HG03135 (cell line): ENCODE measurements around the gene CASS4.

ENCODE experiments used
- ATAC-seq: cut with Tn5 transposase; IDR thresholded peaks from one replicate; pipeline ENCODE4 v1.9.1; 2021; ENCODE audit warnings: mild to moderate bottlenecking, moderate library complexity; ENCODE audit not compliant: unreplicated experiment

CASS4 gene

DNA sequence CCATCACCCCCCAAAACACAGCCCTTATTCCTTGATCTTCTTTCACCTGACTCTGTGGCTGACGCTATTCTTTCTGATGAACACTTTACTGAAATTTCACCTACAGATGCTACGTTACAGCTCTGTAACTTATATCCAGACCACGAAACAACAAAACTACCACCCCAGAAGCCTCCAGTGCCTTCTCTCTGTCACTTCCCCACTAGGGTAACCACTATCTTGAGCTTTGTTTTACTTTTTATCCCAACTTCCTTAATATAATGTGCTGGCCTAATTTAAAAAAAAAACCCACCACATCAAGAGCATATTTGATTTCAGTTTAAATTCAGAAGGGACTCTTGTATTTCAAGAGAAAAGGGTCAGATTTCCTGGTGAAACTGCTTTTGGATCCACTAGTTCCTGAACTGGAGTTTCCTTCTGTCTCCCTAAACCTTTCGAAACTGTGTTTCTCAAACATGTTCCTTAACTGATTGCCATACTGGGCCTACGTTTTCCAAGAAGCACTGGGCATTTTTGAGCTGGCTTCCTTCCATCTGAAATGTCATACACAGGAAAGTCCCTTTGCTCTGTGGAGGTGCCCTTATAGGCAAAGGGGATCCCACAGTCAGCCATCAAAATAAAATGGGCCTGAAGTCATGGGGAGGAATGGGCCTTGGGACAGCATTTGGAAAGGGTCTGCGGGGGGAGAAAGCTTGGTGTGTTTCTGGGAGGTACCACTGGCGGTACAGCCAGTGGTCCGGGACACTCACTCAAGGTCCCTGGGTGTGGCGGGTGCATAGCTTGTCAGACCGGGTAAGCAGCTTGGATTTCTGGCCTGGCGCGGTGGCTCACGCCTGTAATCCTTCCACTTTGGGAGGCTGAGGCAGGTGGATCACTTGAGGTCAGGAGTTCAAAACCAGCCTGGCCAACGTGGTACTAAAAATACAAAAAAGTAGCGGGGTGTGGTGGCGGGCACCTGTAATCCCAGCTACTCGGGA, 30.6 kb downstream of the CASS4 start:
- no peak for ATAC-seq

DNA sequence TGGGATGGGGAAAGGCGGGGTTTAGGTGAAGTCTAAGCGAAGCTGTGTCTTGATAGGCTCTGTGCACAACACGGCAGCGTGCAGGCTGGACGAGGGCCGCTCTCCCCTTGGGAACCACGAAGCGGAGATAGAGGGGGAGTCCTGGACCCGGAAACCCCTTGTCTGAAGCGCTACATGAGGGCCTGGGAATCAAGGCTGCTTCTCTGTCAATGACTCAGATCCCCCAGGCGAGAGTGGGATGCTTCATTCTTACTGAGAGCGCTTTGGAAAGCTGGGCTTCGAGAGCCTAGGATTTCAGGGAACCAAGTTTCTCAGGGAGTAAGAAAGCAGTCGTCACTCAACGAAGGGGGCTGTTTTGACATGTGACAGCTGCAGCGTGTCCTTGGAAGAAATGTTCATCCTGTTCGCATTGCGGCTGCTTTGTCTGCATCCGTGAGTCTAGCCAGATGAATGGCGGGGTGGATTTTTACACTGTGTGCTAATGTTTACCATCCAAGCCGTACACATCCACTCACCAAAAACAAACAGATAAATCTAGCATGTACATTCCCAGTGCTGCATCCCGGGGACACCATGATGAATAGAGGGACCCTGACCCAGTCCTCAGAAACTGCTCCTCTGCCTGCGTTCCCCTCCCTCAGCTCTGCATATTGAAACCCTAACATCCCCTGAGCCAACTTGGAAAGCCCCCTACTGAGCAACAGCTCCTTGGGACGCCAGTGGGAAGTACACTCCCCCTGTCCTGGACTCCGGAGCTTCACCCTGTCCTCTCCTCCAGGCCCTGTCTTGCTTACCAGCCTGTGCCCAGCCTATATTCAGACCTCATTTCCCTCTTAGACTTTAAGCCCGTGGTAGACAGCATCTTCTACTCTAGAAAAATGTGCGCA, 31.8 kb downstream of the CASS4 start:
- ATAC-seq, result no peak

DNA sequence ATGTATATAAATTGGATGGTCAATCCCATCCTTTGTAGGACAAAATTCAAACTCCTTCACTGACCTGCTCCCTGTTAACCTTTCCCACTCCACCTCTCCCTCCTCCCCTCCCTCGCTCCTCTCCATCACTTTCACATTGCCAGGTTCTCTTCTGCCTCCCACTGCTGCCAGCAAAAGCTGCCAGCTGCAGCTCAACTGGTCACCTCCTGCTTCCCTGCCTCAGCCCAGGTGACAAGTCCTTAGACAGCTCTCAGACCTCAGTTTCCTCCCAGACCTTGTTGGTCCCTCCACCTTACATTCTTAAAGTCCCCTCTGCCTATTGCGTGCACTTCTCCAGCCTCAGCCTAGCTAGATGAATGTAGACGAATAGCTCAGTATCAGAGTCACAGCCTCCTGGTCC, 33.1 kb downstream of the CASS4 start:
- no peak for ATAC-seq

DNA sequence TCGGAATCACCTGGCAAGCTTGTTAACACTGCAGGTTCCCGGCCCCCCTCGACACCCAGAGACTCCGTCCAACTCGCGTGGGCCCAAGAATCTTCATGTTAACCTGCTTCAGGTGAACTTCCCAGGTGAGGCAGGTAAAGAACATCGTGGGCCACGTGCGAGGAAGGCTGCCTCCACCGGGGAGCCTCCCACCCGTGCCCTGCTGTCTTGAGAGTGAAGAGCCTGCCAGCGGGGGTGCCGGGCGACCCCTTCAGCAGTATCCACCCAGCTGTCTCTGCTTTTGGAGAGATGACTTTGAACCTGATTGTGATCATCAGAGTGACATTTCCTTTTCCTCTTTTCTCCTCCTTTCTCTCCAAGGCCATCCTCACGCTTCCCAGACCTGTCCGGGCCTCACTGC, 33.5 kb downstream of the CASS4 start:
- ATAC-seq, result no peak

DNA sequence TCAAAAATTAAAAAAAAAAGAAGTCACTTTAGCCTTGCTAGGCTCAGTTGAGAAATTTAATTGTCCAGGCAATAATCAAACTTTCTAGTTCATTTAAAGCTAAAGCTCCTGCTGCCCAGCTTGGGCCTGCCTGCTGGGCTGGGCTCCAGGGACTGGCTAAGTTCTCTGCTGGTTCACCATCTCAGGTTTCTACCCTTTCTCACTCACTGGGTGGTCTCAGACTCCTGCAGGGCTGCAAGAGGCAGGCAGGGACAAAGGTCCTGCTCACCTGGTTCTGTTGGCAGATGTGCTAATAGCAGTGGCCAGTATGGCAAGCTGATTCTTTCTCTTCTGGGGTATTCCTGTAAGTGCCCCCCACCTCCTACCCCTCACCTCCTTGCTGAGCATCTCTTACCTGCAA, 35.2 kb downstream of the CASS4 start:
- ATAC-seq, result no peak

DNA sequence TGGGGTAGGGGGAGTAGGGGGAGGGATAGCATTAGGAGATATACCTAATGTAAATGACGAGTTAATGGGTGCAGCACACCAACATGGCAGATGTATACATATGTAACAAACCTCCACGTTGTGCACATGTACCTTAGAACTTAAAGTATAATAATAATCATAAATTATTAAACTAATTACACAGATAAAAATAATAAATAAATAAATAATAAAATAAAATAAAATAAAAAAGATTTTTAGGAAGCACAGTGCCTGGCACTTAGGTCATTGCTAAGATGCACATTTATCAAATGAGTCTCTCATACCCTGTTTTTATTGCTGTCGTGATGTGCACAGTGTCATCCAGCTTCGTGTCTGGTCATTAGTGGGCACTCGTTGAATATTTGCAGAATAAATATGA, 37.4 kb downstream of the CASS4 start:
- ATAC-seq, result no peak

DNA sequence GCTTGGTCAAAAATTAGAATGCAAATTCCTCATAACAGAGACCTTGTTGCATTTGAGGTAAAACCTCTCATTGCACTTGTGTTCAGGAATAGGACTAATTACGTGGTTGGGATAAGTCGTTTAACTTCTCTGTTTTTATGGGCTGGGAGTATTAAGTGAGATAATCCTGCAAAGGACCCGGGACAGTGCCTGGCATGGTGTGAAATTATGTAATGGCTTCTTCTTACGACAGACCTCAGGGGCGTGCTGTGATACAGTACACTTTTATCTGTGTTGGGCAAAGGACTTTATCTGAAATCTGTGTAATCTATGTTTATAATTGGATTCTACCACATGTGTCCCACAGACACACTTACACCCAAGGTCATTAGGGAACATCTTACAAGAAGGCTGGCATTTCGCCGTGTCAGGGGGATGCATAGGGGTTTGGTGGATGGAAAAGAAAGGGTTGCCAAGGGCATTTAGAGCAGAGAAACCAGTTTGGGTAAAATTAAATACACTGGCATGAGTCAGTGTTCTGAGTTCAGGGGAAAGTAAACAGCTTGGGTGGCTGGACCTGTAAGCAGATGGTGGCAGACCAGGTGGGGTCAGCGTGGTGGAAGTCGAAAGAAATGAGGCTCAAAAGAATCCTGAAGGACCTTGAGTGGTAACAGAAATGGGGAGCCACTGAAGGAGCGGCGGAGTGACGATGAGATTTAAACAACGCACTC, 39.2 kb downstream of the CASS4 start:
- ATAC-seq, result no peak

DNA sequence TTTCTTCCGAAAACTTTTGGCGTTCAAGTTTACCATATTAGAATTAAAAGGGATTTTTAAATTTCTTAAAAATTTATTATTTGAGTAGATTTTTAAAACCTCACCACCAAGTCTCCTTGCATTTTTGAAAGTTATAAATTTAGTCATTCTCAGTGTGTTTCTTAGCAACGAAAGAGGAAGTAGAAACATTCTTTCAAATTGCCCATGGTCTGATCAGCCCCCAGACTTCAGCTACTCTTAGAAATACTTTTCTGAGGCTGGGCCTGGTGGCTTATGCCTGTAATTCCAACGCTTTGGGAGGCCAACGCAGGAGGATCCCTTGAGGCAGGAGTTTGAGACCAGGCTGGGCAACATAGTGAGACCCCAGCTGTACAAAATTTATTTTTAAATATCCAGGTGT, 41.3 kb downstream of the CASS4 start:
- peak; percentile 83 for ATAC-seq

DNA sequence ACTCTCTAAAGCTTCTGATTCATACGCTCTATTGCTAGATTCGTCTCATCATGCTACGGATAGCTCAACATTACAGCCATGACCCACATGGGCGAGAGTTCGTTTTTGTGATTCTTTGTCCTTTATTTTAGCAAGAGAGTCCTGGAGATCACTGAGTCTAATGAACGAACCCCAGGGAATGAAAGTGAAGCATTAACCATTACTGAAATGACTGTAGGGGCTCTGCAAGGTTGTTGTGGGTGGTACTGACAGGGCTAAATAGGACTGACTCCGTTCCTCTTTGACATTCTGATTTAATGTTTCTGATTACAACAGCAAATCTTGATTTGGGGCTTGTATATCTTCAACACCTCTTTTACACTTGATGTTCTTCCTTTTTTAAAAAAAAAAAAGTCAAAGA, 42.7 kb downstream of the CASS4 start:
- ATAC-seq, result peak; percentile 60

- no peak for ATAC-seq
Measured at GRCh38 chr20:56458206-56458821, 46.3 kb downstream of the CASS4 start.

DNA sequence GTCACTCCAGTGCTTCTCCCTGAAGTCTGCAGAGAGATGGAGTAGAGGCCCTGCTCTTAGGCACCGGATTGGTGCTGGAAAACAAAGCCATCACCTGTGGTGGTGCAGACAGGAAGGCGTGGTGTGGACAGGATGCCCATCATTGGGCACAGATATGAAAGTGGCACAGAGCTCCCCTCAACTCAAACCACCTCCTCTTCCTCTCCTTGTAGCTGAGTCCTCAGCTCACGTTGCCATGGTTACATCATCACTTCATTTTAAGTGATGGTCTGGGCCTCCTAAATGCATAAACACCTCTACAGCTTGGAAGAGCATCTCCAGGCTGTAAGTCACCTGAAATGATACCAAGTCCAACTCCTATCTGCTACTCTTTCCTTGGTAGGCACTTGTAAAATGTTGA, 48.4 kb downstream of the CASS4 start:
- ATAC-seq, result no peak

- ATAC-seq, result no peak
Measured at GRCh38 chr20:56461576-56461975, 49.5 kb downstream of the CASS4 start.

GRCh38 chr20:56463428-56463827, 51.4 kb downstream of the CASS4 start:
- ATAC-seq, result no peak

GRCh38 chr20:56465997-56466396, 53.9 kb downstream of the CASS4 start:
- ATAC-seq, result peak; percentile 31

- no peak for ATAC-seq
Measured at GRCh38 chr20:56467968-56468315, 55.9 kb downstream of the CASS4 start.

- ATAC-seq, result peak; percentile 97
Measured at GRCh38 chr20:56468316-56469076, 56.4 kb downstream of the CASS4 start, which contains the start of gene RTF2. RTF2 (plus strand) TSS chr20:56468627; CDS start chr20:56468698, 71 bp downstream.

- no peak for ATAC-seq
Measured at GRCh38 chr20:56469077-56469449, 57.0 kb downstream of the CASS4 start.

- ATAC-seq, result no peak
Measured at GRCh38 chr20:56483970-56484369, 71.9 kb downstream of the CASS4 start.

DNA sequence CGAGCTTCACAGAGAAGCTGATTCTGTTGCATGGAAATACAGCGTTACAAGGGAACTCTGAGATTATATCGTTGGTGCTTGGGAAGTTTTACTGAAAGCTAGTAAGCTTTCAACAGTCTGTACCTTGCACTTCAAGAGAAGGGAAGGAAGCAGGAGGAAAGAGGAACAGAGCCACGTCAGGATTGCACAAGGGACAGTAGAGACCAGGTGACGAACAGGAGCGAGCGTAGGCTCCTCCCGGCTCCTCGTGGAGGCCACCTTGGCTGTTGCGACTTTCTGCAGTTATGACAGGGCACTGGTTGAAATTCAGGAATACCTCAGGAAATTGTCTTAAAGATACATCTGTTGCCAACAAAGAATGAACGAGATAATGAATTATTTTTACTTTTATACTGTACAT, 75.2 kb downstream of the CASS4 start:
- no peak for ATAC-seq

DNA sequence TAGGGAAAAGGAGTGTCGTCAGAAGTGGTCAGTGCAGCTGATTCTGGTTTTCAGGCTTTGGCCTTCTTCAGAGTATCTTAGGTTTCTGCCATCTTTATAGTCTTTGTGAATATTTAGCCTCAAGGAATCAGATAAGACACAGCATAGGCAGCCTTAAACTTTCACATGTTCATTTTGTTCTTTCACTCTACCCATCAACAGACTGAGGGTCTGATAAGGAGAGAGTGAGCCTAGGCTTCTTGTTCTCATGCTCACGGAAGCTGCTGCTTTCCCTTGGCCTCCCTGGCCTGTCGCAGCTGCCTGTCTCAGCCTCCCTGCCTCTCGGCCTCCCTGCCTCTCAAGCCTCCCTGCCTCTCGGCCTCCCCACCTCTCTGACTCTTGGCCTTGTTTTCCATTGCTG, 76.5 kb downstream of the CASS4 start:
- ATAC-seq, result no peak
